PC-3 (cell line): ENCODE measurements around the gene NUP93. TPM values are rescaled to one million over a fixed set of nuclear protein-coding genes. Genes with fewer than 3 reads are reported as not detected.

ENCODE experiments used
- ATAC-seq: fragments of 200-7000 bp; cut with Tn5 transposase; 2 replicates; pipeline ENCODE4 v1.9.1; 2020; ENCODE audit warnings: mild to moderate bottlenecking, moderate library complexity
- BruUV-seq: library from RNA; stranded (reverse); fragments of 400-500 nt; replicated peaks from 2 replicates; lab custom pipeline; 2021; lab: Mats Ljungman, UMichigan
- CTCF ChIA-PET: fragments of 300-600 bp; sonication (Branson Sonifier 250); formaldehyde crosslinking; loops from one replicate; lab custom pipeline; 2022; ENCODE audit warnings: antibody characterized with exemption; lab: Charles Lee
- POLR2A ChIA-PET: fragments of 300-600 bp; sonication (Branson Sonifier 250); formaldehyde crosslinking; loops from one replicate; lab custom pipeline; 2022; ENCODE audit warnings: antibody characterized with exemption; ENCODE audit not compliant: unreplicated experiment; lab: Charles Lee
- DNase-seq: peaks from one replicate; pipeline ENCODE4 v3.0.0-alpha.2; 2015
- H2AFZ ChIP-seq: fragments of 300-600 bp; sonication (generic); 2 replicates; pipeline ENCODE4 v1.6.0; 2016; ENCODE audit warnings: antibody characterized with exemption, low read length
- H3F3A ChIP-seq: fragments of 300-600 bp; sonication (generic); one replicate; pipeline ENCODE4 v1.6.0; 2017; ENCODE audit warnings: antibody characterized with exemption, low read length, control low read depth, mild to moderate bottlenecking; ENCODE audit not compliant: unreplicated experiment
- H3K27ac ChIP-seq: fragments of 300-600 bp; sonication (generic); 2 replicates; pipeline ENCODE4 v1.5.1; 2016; ENCODE audit warnings: mild to moderate bottlenecking, low read length
- H3K27me3 ChIP-seq: fragments of 300-600 bp; sonication (generic); 2 replicates; pipeline ENCODE4 v1.6.1; 2016; ENCODE audit warnings: low read length, mixed read lengths
- H3K36me3 ChIP-seq: fragments of 300-600 bp; sonication (generic); 2 replicates; pipeline ENCODE4 v1.6.1; 2016; ENCODE audit warnings: low read depth, mixed run types, low read length, mixed read lengths
- H3K4me1 ChIP-seq: fragments of 300-600 bp; sonication (generic); 2 replicates; pipeline ENCODE4 v1.5.1; 2016; ENCODE audit warnings: low read length; ENCODE audit not compliant: insufficient read depth
- H3K4me2 ChIP-seq: fragments of 300-600 bp; sonication (generic); 2 replicates; pipeline ENCODE4 v1.6.0; 2016; ENCODE audit warnings: low read length
- H3K4me3 ChIP-seq: fragments of 300-600 bp; sonication (generic); 2 replicates; pipeline ENCODE4 v1.5.1; 2016; ENCODE audit warnings: mild to moderate bottlenecking, low read length, mixed read lengths
- H3K79me2 ChIP-seq: fragments of 300-600 bp; sonication (generic); 2 replicates; pipeline ENCODE4 v1.6.1; 2017; ENCODE audit warnings: low read length, mixed read lengths
- H3K9ac ChIP-seq: fragments of 300-600 bp; sonication (generic); 2 replicates; pipeline ENCODE4 v1.6.0; 2016; ENCODE audit warnings: mild to moderate bottlenecking, low read length
- H3K9me2 ChIP-seq: fragments of 300-600 bp; sonication (generic); replicated peaks from 2 replicates; pipeline ENCODE4 v1.6.1; 2016; ENCODE audit warnings: mixed run types, low read length, mixed read lengths
- H3K9me3 ChIP-seq: fragments of 300-600 bp; sonication (generic); 2 replicates; pipeline ENCODE4 v1.6.1; 2016; ENCODE audit warnings: low read length, mixed read lengths
- H4K20me1 ChIP-seq: fragments of 300-600 bp; sonication (generic); 2 replicates; pipeline ENCODE4 v1.6.1; 2016; ENCODE audit warnings: low read length, mixed read lengths
- CTCF ChIP-seq: fragments of 300-600 bp; sonication (generic); conservative IDR thresholded peaks from 2 replicates; pipeline ENCODE4 v1.5.1; 2017; ENCODE audit warnings: antibody characterized with exemption, low read depth, mild to moderate bottlenecking, low read length
- EZH2 ChIP-seq: fragments of 300-600 bp; sonication (generic); IDR thresholded peaks from one replicate; pipeline ENCODE4 v1.6.1; 2017; ENCODE audit warnings: antibody characterized with exemption, mild to moderate bottlenecking, low read length; ENCODE audit not compliant: unreplicated experiment
- EZH2phosphoT487 ChIP-seq: fragments of 300-600 bp; sonication (generic); IDR thresholded peaks from 2 replicates; pipeline ENCODE4 v1.6.1; 2018; ENCODE audit warnings: mild to moderate bottlenecking, antibody characterized with exemption, low read length, borderline replicate concordance
- intact Hi-C: fragments of 100-400 bp; cut with micrococcal nuclease; formaldehyde crosslinking; loops from 2 replicates; pipeline ENCODE4 v1.9.0; 2023
- total RNA-seq: library from RNA; depleted of rRNA; stranded (reverse); fragments of >200 nt; gene quantifications from 2 replicates; pipeline ENCODE4 v1.2.3, GENCODE V29; 2014

The NUP93 gene
- total RNA-seq, 1 experiment from 2014 or later = 98.6 TPM

DNA sequence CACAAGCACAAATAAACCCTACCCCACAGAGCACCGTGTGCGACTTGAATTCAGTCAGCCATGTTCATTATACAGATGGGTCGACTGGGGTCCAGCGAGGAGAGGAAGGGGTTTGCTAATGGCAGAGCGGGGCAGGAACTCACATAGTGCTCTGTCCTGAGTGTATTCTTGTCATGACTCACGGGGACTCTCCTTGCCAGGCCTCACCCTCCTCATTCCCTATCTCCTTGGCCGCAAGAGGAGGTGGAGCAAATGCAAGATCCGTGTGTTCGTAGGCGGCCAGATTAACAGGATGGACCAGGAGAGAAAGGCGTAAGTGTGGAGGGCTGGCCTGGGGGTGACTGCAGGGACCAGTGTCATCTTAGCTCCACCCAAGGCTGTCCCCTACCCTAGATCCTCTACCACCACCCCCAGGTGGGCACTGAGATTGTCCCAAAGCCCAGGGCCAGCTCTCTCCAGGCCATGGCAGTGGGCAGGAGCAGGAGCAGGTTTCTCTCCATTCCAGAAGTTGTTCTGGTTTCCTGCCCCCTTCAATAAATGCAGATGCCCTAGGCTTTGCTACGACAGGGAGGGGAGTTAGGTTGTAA lies 164.5 kb downstream of the NUP93 start:
- Histone ChIP-seq H3K79me2 (no peaks in the 10 kb centered on the region), H3K9me2 (no peaks in the 10 kb centered on the region), H3K36me3 (no peaks in the 10 kb centered on the region), H3K4me2 (no peak overlapping the region), H3K9ac (no peak overlapping the region), H3K27me3 (no peaks in the 10 kb centered on the region), H4K20me1 (no peaks in the 10 kb centered on the region), H3K9me3 (no peaks in the 10 kb centered on the region), H2AFZ (no peak overlapping the region), H3F3A (no peaks in the 10 kb centered on the region), H3K27ac (no peak overlapping the region), H3K4me1 (no peaks in the 10 kb centered on the region), H3K4me3 (no peak overlapping the region)
- no TSS peak for BruUV-seq
- DNase-seq (no peak), ATAC-seq (no peak)
- TF ChIP-seq EZH2phosphoT487 = no peak
- TF ChIP-seq CTCF = no peak
- TF ChIP-seq EZH2 = no peak
- intact Hi-C loops = no loop called here
- CTCF ChIA-PET = no interaction called here
- POLR2A ChIA-PET = no interaction called here

- ChIA-PET CTCF (no interaction called here), POLR2A (no interaction called here)
These were observed 165.9 kb downstream of the NUP93 start for GRCh38 chr16:56895813-56896212.

More at GRCh38 chr16:56895813-56896212, 165.9 kb downstream of the NUP93 start:
- Histone ChIP-seq H3K36me3 (no peaks in the 10 kb centered on the region), H3K27ac (no peak overlapping the region), H2AFZ (no peak overlapping the region), H3K27me3 (no peaks in the 10 kb centered on the region), H3K9ac (no peak overlapping the region), H3K79me2 (no peaks in the 10 kb centered on the region), H3K4me2 (no peak overlapping the region), H3K4me1 (no peaks in the 10 kb centered on the region), H3F3A (no peaks in the 10 kb centered on the region), H3K9me3 (no peaks in the 10 kb centered on the region), H3K4me3 (no peak overlapping the region), H4K20me1 (no peaks in the 10 kb centered on the region), H3K9me2 (no peaks in the 10 kb centered on the region)
- ATAC-seq = no peak
- no TSS peak for BruUV-seq
- intact Hi-C loops = no loop called here
- DNase-seq = no peak
- TF ChIP-seq EZH2 = no peak
- TF ChIP-seq EZH2phosphoT487 = no peak
- no peak for TF ChIP-seq CTCF
